HepG2 (cell line): ENCODE measurements around the gene CLEC18C. TPM values are rescaled to one million over a fixed set of nuclear protein-coding genes. Genes with fewer than 3 reads are reported as not detected.

Experiments used
- BORCS8-MEF2B ChIP-seq: sonication (generic); formaldehyde crosslinking; IDR thresholded peaks from 2 replicates; pipeline ENCODE4 v1.8.0; 2022; ENCODE audit warnings: mild to moderate bottlenecking, missing genetic modification reagents
- ELF3 ChIP-seq: IDR thresholded peaks from 2 replicates; pipeline ENCODE4 v1.6.1; 2016; ENCODE audit warnings: missing genetic modification reagents, missing compliant biosample characterization
- GFI1 ChIP-seq: sonication (generic); formaldehyde crosslinking; IDR thresholded peaks from 2 replicates; pipeline ENCODE4 v1.5.0; 2020; ENCODE audit warnings: missing genetic modification reagents, mild to moderate bottlenecking, borderline replicate concordance
- HMG20A ChIP-seq: IDR thresholded peaks from 2 replicates; pipeline ENCODE4 v1.6.1; 2016; ENCODE audit warnings: borderline replicate concordance
- KDM5B ChIP-seq: sonication (generic); formaldehyde crosslinking; IDR thresholded peaks from 2 replicates; pipeline ENCODE4 v1.4.0; 2020; ENCODE audit warnings: missing genetic modification reagents, mild to moderate bottlenecking, borderline replicate concordance
- MAX ChIP-seq: IDR thresholded peaks from 2 replicates; pipeline ENCODE4 v1.6.1; 2012; ENCODE audit warnings: inconsistent platforms
- NFIB ChIP-seq: sonication (generic); formaldehyde crosslinking; IDR thresholded peaks from 2 replicates; pipeline ENCODE4 v1.9.0; 2021; ENCODE audit warnings: missing genetic modification reagents, mild to moderate bottlenecking, borderline replicate concordance
- PRDM4 ChIP-seq: sonication (generic); formaldehyde crosslinking; IDR thresholded peaks from 2 replicates; pipeline ENCODE4 v1.9.0; 2021; ENCODE audit warnings: missing genetic modification reagents, borderline replicate concordance
- RXRA ChIP-seq: sonication (generic); formaldehyde crosslinking; IDR thresholded peaks from 2 replicates; pipeline ENCODE4 v1.5.1; 2020; ENCODE audit warnings: missing genetic modification reagents
- SP2 ChIP-seq: sonication (generic); formaldehyde crosslinking; IDR thresholded peaks from 2 replicates; pipeline ENCODE4 v1.5.1; 2020; ENCODE audit warnings: mild to moderate bottlenecking, missing genetic modification reagents
- TP53 ChIP-seq: sonication (generic); formaldehyde crosslinking; conservative IDR thresholded peaks from 2 replicates; pipeline ENCODE4 v1.4.0; 2020; ENCODE audit warnings: missing genetic modification reagents
- U2AF2 ChIP-seq: fragments of 200-400 bp; formaldehyde crosslinking; IDR thresholded peaks from 2 replicates; pipeline ENCODE4 v1.6.1; 2017; ENCODE audit warnings: low read depth, mild to moderate bottlenecking, low read length
- USF2 ChIP-seq, 2 experiments: sonication (generic) in 1 of 2; formaldehyde crosslinking in 1 of 2; IDR thresholded peaks; 2 replicates each; pipeline versions ENCODE4 v1.5.1 to v1.6.1; 2011 to 2020; ENCODE audit warnings: borderline replicate concordance in 1 of 2, low read depth in 1 of 2, low read length in 1 of 2, mild to moderate bottlenecking in 1 of 2, missing genetic modification reagents in 1 of 2, moderate library complexity in 1 of 2
- ZBTB38 ChIP-seq: sonication (generic); formaldehyde crosslinking; IDR thresholded peaks from 2 replicates; pipeline ENCODE4 v1.5.1; 2020; ENCODE audit warnings: mild to moderate bottlenecking, missing genetic modification reagents
- ZEB1 ChIP-seq: IDR thresholded peaks from 2 replicates; pipeline ENCODE4 v1.6.1; 2012; ENCODE audit warnings: mild to moderate bottlenecking, low read depth, inconsistent platforms; ENCODE audit not compliant: insufficient replicate concordance
- ZMYM3 ChIP-seq: sonication (generic); formaldehyde crosslinking; IDR thresholded peaks from 2 replicates; pipeline ENCODE4 v1.5.1; 2020; ENCODE audit warnings: mild to moderate bottlenecking, missing genetic modification reagents
- ZNF296 ChIP-seq: sonication (generic); formaldehyde crosslinking; conservative IDR thresholded peaks from 2 replicates; pipeline ENCODE4 v1.5.0; 2020; ENCODE audit warnings: mild to moderate bottlenecking, missing genetic modification reagents
- ZNF362 ChIP-seq: sonication (generic); formaldehyde crosslinking; IDR thresholded peaks from 2 replicates; pipeline ENCODE4 v1.4.0; 2020; ENCODE audit warnings: missing genetic modification reagents, mild to moderate bottlenecking, borderline replicate concordance
- ZNF512B ChIP-seq: sonication (generic); formaldehyde crosslinking; IDR thresholded peaks from 2 replicates; pipeline ENCODE4 v1.5.1; 2020; ENCODE audit warnings: missing genetic modification reagents, mild to moderate bottlenecking, borderline replicate concordance
- ZNF598 ChIP-seq: sonication (generic); formaldehyde crosslinking; IDR thresholded peaks from 2 replicates; pipeline ENCODE4 v1.5.1; 2020; ENCODE audit warnings: mild to moderate bottlenecking, missing genetic modification reagents, borderline replicate concordance
- polyA plus RNA-seq, 8 experiments: library from polyadenylated mRNA; depleted of rRNA in 3 of 8; stranded (reverse) in 7 of 8; unstranded in 1 of 8; fragments of >200 nt; fragmentation: Illumina TruSeq in 4 of 8; extraction: Trizol in 4 of 8; gene quantifications; 2 replicates each; pipeline versions ENCODE4 v1.2.1 to v1.2.3, GENCODE V29; 2011 to 2016; ENCODE audit warnings: low read depth in 4 of 8, missing spikeins in 1 of 8, mixed read lengths in 1 of 8; ENCODE audit not compliant: insufficient read depth in 1 of 8
- total RNA-seq, 5 experiments: library from RNA; depleted of rRNA; stranded (reverse); fragments of >200 nt; fragmentation: Illumina TruSeq; extraction: Trizol; gene quantifications; 2 replicates each; pipeline ENCODE4 v1.2.3, GENCODE V29; 2016; ENCODE audit warnings: low read depth in 1 of 5

CLEC18C gene
- total and polyA plus RNA-seq, 2 of the 13 experiments (the other 11 are each of a cell fraction or from before 2014, with no cell fraction given) = 0.15 to 0.29 TPM

- peak; percentile 46; the same call in 1 of the 2 replicates for TF ChIP-seq ZBTB38 (CRISPR knock-in tag)
- no peak for TF ChIP-seq BORCS8-MEF2B (CRISPR knock-in tag)
- TF ChIP-seq ZNF362 = no peak
- no peak for TF ChIP-seq ELF3 (CRISPR knock-in tag)
- TF ChIP-seq HMG20A = no peak
- no peak for TF ChIP-seq MAX
- no peak for TF ChIP-seq SP2
- TF ChIP-seq ZEB1 = no peak
- peak; percentile 72; the same call in 1 of the 2 replicates for TF ChIP-seq KDM5B (CRISPR knock-in tag)
- TF ChIP-seq GFI1 (CRISPR knock-in tag) = no peak
- TF ChIP-seq U2AF2 = 0 out of 2 replicates have a peak, but pooled peaks have one; percentile 11
- peak; percentile 10; the same call in 1 of the 2 replicates for TF ChIP-seq NFIB (CRISPR knock-in tag)
- no peak for TF ChIP-seq ZNF598 (CRISPR knock-in tag)
- TF ChIP-seq TP53 = no peak
- TF ChIP-seq RXRA = no peak
- TF ChIP-seq PRDM4 (CRISPR knock-in tag) = no peak
- TF ChIP-seq ZMYM3 = peak; percentile 17; the same call in 1 of the 2 replicates
- TF ChIP-seq ZNF296 = no peak
- no peak for TF ChIP-seq USF2 (IDR thresholded peaks at IDR 0.05; ENCODE audit: low read depth, low read length)
- no peak for TF ChIP-seq USF2 (CRISPR knock-in tag; IDR thresholded peaks at IDR 0.05; ENCODE audit: borderline replicate concordance)
- TF ChIP-seq ZNF512B (CRISPR knock-in tag) = peak; percentile 52; the same call in 1 of the 2 replicates
These were observed 17.2 kb upstream of the CLEC18C start (continued) for GRCh38 chr16:70156207-70156978.
